Measurements from ENCODE around the gene PPP1R2. TPM values are rescaled to one million over a fixed set of nuclear protein-coding genes. Genes with fewer than 3 reads are reported as not detected.

The PPP1R2 gene
- total and polyA plus RNA-seq, 9 of the 15 experiments (the other 6 are each of a cell fraction or from before 2014, with no cell fraction given): 9.4 to 115 (median 40.3) TPM

GRCh38 chr3:195544230-195544536 is 1.1 kb upstream of the PPP1R2 start (continued):
- TF ChIP-seq RREB1 (CRISPR knock-in tag; IDR thresholded peaks at IDR 0.05): no peak

GRCh38 chr3:195543500-195544229 is 540 bp upstream of the PPP1R2 start:
- 10% methylated on average over 37 of the region's 38 CpGs for WGBS (ENCODE audit: insufficient coverage, low coverage, missing lambda C conversion rate)
- Histone ChIP-seq H3K9ac (ENCODE audit: insufficient read depth in 1 of 2, low read depth in 2 of 2, low read length in 2 of 2) (peak overlapping the region; percentile 64 to 97), H3K4me2 (ENCODE audit: insufficient read depth, low read length) (peak overlapping the region; percentile 95), H2AFZ (ENCODE audit: low read depth, low read length) (peak overlapping the region; percentile 99), H3K36me3 (ENCODE audit: control insufficient read depth, insufficient read depth, low read length) (no peaks in the 10 kb centered on the region), H3K4me1 (replicated peaks in 1 of 2; ENCODE audit: control insufficient read depth in 2 of 2, insufficient read depth in 2 of 2, low read length in 2 of 2) (peaks cover 17 to 30% of the 10 kb centered on the region in 2 experiments), H3K4me3 (peak overlapping the region; percentile 62), H3K9me3 (replicated peaks; ENCODE audit: control insufficient read depth, insufficient read depth, low read depth, low read length) (no peaks in the 10 kb centered on the region), H3K9me1 (ENCODE audit: control insufficient read depth, insufficient read depth, low read length) (peaks cover 4% of the 10 kb centered on the region), H3K27me3 (ENCODE audit: control insufficient read depth in 2 of 2, insufficient read depth in 2 of 2, low read length in 2 of 2) (no peaks in the 10 kb centered on the region), H4K20me1 (replicated peaks; ENCODE audit: control insufficient read depth, insufficient read depth, low read length) (peaks cover 13% of the 10 kb centered on the region; the same call in 1 of the 2 replicates), H3K27ac (ENCODE audit: extremely low read depth, low read depth, low read length) (peak overlapping the region; percentile 49; the same call in 2 of the 3 replicates), H3K79me2 (ENCODE audit: control insufficient read depth, insufficient read depth, low read length) (peaks cover 45% of the 10 kb centered on the region)
- in situ Hi-C loops (cut with MboI) (no loop called here), intact Hi-C loops (cut with micrococcal nuclease) (loop anchor here (5.0 to 10.0 kb wide), 2 partner anchors 171 to 271 kb away; partner anchors contain the start of gene XXYLT1)
- peak; percentile 26 for ATAC-seq
- FAIRE-seq: no peak
- ChIA-PET POLR2A (interaction anchor here (0.7 to 3.0 kb wide), 14 partner anchors 9 to 871 kb away, joined by 3 to 22 read pairs (median 3); no protein-coding TSS in a partner anchor), CTCF (ENCODE audit: low intra/inter-chr PET ratio) (no interaction called here)
- BruUV-seq (replicated peaks): TSS peak; percentile 85
- DNase-seq (ENCODE audit: extremely low read depth in 1 of 4, low spot score in 3 of 4): peak; percentile 19 to 39 (median 34)
- TF ChIP-seq ZBTB40 (IDR thresholded peaks at IDR 0.05) (0 out of 2 replicates have a peak, but pooled peaks have one; percentile 13), ZBTB40 (CRISPR knock-in tag; IDR thresholded peaks at IDR 0.05) (no peak), ATF1 (CRISPR knock-in tag; IDR thresholded peaks at IDR 0.05) (no peak), ATF1 (tag; IDR thresholded peaks at IDR 0.05) (peak; percentile 56)

Data from K562 (cell line).